GM11168 (cell line): Measurements from ENCODE around the gene CNTFR.

Experiments used
- in situ Hi-C: fragments of 300-500 bp; cut with MboI; formaldehyde crosslinking; loops from one replicate; pipeline ENCODE4 v1.12.0; 2022; ENCODE audit warnings: low sequenced_read_pairs; ENCODE audit not compliant: unreplicated experiment

CNTFR gene

GRCh38 chr9:34620061-34620994, 30.8 kb upstream of the CNTFR start, which contains the start of gene DCTN3:
Gene DCTN3 (minus strand): TSS chr9:34620495. CDS start chr9:34620464, 31 bp downstream.
- in situ Hi-C loops, result no loop called here

GRCh38 chr9:34615132-34615531, 25.6 kb upstream of the CNTFR start:
- in situ Hi-C loops, result no loop called here

GRCh38 chr9:34612788-34613390, 23.4 kb upstream of the CNTFR start:
- in situ Hi-C loops, result no loop called here

GRCh38 chr9:34611811-34612787, 22.6 kb upstream of the CNTFR start, which contains the start of gene RPP25L:
Gene RPP25L (minus strand): TSS chr9:34612097. CDS start chr9:34611296, 801 bp downstream.
- in situ Hi-C loops, result no loop called here

GRCh38 chr9:34611251-34611810, 21.8 kb upstream of the CNTFR start:
- in situ Hi-C loops, result no loop called here

GRCh38 chr9:34610434-34611206, 21.1 kb upstream of the CNTFR start:
- in situ Hi-C loops, result no loop called here

GRCh38 chr9:34607331-34607730, 17.8 kb upstream of the CNTFR start:
- in situ Hi-C loops, result loop anchor here (10.0 kb wide), 1 partner anchor 183 kb away; no protein-coding TSS in a partner anchor

- in situ Hi-C loops, result loop anchor here (10.0 kb wide), 1 partner anchor 182 kb away; no protein-coding TSS in a partner anchor
Measured at GRCh38 chr9:34606905-34607304, 17.4 kb upstream of the CNTFR start.

- in situ Hi-C loops, result loop anchor here (10.0 kb wide), 1 partner anchor 181 kb away; no protein-coding TSS in a partner anchor
Measured at GRCh38 chr9:34606190-34606589, 16.7 kb upstream of the CNTFR start.

GRCh38 chr9:34603610-34604231, 14.2 kb upstream of the CNTFR start:
- in situ Hi-C loops, result loop anchor here (10.0 kb wide), 1 partner anchor 179 kb away; no protein-coding TSS in a partner anchor

- in situ Hi-C loops, result loop anchor here (10.0 kb wide), 1 partner anchor 177 kb away; no protein-coding TSS in a partner anchor
Measured at GRCh38 chr9:34601937-34602573, 12.5 kb upstream of the CNTFR start.

- in situ Hi-C loops, result loop anchor here (10.0 kb wide), 1 partner anchor 176 kb away; no protein-coding TSS in a partner anchor
Measured at GRCh38 chr9:34600908-34601307, 11.4 kb upstream of the CNTFR start.

- in situ Hi-C loops, result loop anchor here (5.0 kb wide), 1 partner anchor 47 kb away; no protein-coding TSS in a partner anchor
Measured at GRCh38 chr9:34599546-34599945, 10.0 kb upstream of the CNTFR start.

- in situ Hi-C loops, result no loop called here
Measured at GRCh38 chr9:34594177-34594576, 4.7 kb upstream of the CNTFR start.

GRCh38 chr9:34592895-34593601, 3.5 kb upstream of the CNTFR start:
- in situ Hi-C loops, result no loop called here

GRCh38 chr9:34591917-34592866, 2.7 kb upstream of the CNTFR start:
- in situ Hi-C loops, result no loop called here
